NB4 (cell line): ENCODE data around the gene FICD.

ENCODE experiments used
- MYC ChIP-seq: IDR thresholded peaks from 2 replicates; pipeline ENCODE4 v1.6.1; 2011; ENCODE audit warnings: low read depth, low read length
- POLR2A ChIP-seq: IDR thresholded peaks from 2 replicates; pipeline ENCODE4 v1.6.1; 2011; ENCODE audit warnings: mild to moderate bottlenecking; ENCODE audit not compliant: insufficient read length; ENCODE audit errors: extremely low read depth
- TF ChIP-seq, protein P1 (sequence below): IDR thresholded peaks from one replicate; pipeline ENCODE4 v1.5.1; 2012; ENCODE audit warnings: low read depth, low read length

DNA sequence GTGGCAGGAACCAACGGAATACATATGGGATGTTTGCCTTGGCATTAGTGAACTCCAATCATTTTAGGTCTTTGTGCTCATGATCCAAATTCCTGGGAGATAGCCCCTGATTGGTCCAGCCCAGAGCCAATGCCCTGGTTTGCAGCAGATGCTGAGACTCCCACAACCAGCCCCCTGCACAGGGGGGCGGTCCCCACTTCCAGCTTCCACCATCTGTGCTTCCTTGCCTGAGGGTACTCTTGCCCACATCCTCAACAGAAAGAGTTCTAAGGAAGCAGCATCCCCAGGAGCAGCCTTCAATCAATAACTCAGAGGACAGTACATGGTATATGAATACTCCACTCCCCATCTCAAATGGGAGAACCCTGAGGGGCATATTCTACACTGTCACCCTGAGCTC lies 39.7 kb upstream of the FICD start:
- TF ChIP-seq, protein P1, sequence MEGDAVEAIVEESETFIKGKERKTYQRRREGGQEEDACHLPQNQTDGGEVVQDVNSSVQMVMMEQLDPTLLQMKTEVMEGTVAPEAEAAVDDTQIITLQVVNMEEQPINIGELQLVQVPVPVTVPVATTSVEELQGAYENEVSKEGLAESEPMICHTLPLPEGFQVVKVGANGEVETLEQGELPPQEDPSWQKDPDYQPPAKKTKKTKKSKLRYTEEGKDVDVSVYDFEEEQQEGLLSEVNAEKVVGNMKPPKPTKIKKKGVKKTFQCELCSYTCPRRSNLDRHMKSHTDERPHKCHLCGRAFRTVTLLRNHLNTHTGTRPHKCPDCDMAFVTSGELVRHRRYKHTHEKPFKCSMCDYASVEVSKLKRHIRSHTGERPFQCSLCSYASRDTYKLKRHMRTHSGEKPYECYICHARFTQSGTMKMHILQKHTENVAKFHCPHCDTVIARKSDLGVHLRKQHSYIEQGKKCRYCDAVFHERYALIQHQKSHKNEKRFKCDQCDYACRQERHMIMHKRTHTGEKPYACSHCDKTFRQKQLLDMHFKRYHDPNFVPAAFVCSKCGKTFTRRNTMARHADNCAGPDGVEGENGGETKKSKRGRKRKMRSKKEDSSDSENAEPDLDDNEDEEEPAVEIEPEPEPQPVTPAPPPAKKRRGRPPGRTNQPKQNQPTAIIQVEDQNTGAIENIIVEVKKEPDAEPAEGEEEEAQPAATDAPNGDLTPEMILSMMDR: no peak
- TF ChIP-seq POLR2A (no peak), MYC (no peak)
